ENCODE results near the gene NR3C2.

DNA sequence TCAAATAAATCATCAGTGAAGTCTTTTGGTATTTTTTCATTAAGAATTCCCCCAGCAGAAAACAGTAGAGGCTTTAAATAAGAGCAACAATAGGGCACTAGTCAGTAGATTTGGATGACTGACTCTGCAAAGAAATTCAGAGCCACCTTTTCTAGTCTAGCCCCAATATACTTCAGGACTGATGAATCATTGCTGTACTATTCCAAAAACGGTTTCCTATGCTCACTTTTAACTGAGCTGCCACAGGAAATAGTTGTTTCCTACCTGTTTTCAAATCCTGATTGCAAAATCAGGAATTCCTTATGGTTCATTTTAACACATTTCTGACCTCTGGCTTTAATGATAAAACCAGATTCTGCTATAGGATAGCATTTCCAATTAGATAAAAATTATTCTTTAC lies 171.6 kb downstream of the NR3C2 start:
- TF ChIP-seq, protein P1, sequence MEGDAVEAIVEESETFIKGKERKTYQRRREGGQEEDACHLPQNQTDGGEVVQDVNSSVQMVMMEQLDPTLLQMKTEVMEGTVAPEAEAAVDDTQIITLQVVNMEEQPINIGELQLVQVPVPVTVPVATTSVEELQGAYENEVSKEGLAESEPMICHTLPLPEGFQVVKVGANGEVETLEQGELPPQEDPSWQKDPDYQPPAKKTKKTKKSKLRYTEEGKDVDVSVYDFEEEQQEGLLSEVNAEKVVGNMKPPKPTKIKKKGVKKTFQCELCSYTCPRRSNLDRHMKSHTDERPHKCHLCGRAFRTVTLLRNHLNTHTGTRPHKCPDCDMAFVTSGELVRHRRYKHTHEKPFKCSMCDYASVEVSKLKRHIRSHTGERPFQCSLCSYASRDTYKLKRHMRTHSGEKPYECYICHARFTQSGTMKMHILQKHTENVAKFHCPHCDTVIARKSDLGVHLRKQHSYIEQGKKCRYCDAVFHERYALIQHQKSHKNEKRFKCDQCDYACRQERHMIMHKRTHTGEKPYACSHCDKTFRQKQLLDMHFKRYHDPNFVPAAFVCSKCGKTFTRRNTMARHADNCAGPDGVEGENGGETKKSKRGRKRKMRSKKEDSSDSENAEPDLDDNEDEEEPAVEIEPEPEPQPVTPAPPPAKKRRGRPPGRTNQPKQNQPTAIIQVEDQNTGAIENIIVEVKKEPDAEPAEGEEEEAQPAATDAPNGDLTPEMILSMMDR (conservative IDR thresholded peaks at IDR 0.05; ENCODE audit: low read depth in 2 of 2), result no peak
- TF ChIP-seq EZH2 (IDR thresholded peaks at IDR 0.05; ENCODE audit: low read depth, unreplicated experiment) (no peak), POLR2AphosphoS5 (IDR thresholded peaks at IDR 0.05; ENCODE audit: low read depth) (no peak), ZNF114 (CRISPR knock-in tag; IDR thresholded peaks at IDR 0.05) (no peak), STAT1 (IDR thresholded peaks at IDR 0.05; ENCODE audit: unreplicated experiment) (no peak), EZH2phosphoT487 (IDR thresholded peaks at IDR 0.05; ENCODE audit: unreplicated experiment) (no peak), JUNB (IDR thresholded peaks at IDR 0.05; ENCODE audit: unreplicated experiment) (no peak), NANOG (IDR thresholded peaks at IDR 0.05; ENCODE audit: borderline replicate concordance) (no peak)
- TF ChIP-seq, protein P2, sequence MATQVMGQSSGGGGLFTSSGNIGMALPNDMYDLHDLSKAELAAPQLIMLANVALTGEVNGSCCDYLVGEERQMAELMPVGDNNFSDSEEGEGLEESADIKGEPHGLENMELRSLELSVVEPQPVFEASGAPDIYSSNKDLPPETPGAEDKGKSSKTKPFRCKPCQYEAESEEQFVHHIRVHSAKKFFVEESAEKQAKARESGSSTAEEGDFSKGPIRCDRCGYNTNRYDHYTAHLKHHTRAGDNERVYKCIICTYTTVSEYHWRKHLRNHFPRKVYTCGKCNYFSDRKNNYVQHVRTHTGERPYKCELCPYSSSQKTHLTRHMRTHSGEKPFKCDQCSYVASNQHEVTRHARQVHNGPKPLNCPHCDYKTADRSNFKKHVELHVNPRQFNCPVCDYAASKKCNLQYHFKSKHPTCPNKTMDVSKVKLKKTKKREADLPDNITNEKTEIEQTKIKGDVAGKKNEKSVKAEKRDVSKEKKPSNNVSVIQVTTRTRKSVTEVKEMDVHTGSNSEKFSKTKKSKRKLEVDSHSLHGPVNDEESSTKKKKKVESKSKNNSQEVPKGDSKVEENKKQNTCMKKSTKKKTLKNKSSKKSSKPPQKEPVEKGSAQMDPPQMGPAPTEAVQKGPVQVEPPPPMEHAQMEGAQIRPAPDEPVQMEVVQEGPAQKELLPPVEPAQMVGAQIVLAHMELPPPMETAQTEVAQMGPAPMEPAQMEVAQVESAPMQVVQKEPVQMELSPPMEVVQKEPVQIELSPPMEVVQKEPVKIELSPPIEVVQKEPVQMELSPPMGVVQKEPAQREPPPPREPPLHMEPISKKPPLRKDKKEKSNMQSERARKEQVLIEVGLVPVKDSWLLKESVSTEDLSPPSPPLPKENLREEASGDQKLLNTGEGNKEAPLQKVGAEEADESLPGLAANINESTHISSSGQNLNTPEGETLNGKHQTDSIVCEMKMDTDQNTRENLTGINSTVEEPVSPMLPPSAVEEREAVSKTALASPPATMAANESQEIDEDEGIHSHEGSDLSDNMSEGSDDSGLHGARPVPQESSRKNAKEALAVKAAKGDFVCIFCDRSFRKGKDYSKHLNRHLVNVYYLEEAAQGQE (IDR thresholded peaks at IDR 0.05; ENCODE audit: unreplicated experiment), result no peak
